K562 (cell line): ENCODE results near the gene CPHXL2. TPM values are rescaled to one million over a fixed set of nuclear protein-coding genes. Genes with fewer than 3 reads are reported as not detected.
A peak's percentile ranks its signal among the peaks of the same experiment; 100 is the strongest.

ENCODE experiments used
- ATF3 ChIP-seq, 2 experiments: fragments of 450-650 bp in 1 of 2; sonication (generic) in 1 of 2; formaldehyde crosslinking in 1 of 2; IDR thresholded peaks in 1 of 2; conservative IDR thresholded peaks in 1 of 2; 2 replicates each; pipeline versions ENCODE4 v1.6.1 to v1.8.1; 2016 to 2023; ENCODE audit warnings: mild to moderate bottlenecking in 2 of 2, moderate library complexity in 2 of 2, inconsistent platforms in 1 of 2, missing genetic modification reagents in 1 of 2
- BCOR ChIP-seq: fragments of 450-650 bp; IDR thresholded peaks from 2 replicates; pipeline ENCODE4 v1.6.1; 2016
- CCNT2 ChIP-seq: IDR thresholded peaks from 2 replicates; pipeline ENCODE4 v1.6.1; 2011; ENCODE audit warnings: borderline replicate concordance, low read depth, mild to moderate bottlenecking, moderate library complexity, mixed read lengths, low read length; ENCODE audit not compliant: insufficient read length; ENCODE audit errors: extremely low read depth
- CHD7 ChIP-seq: fragments of 200-600 bp; sonication (generic); IDR thresholded peaks from one replicate; pipeline ENCODE4 v1.6.1; 2012; ENCODE audit warnings: mild to moderate bottlenecking, low read depth, low read length, inconsistent platforms
- EP300 ChIP-seq: IDR thresholded peaks from 2 replicates; pipeline ENCODE4 v1.6.1; 2012; ENCODE audit warnings: low read length, improper control_type of control experiment
- ETS2 ChIP-seq: IDR thresholded peaks from 2 replicates; pipeline ENCODE4 v1.6.1; 2016; ENCODE audit warnings: borderline replicate concordance, missing genetic modification characterization, mild to moderate bottlenecking, moderate library complexity, missing compliant biosample characterization; ENCODE audit not compliant: poor library complexity, severe bottlenecking
- ETV1 ChIP-seq: fragments of 450-650 bp; conservative IDR thresholded peaks from 2 replicates; pipeline ENCODE4 v1.6.1; 2016; ENCODE audit warnings: missing genetic modification characterization, control low read depth, low read depth, missing compliant biosample characterization
- GATA2 ChIP-seq: sonication (generic); formaldehyde crosslinking; IDR thresholded peaks from 2 replicates; pipeline ENCODE4 v1.4.0; 2020; ENCODE audit warnings: mild to moderate bottlenecking, missing genetic modification reagents
- HMBOX1 ChIP-seq: sonication (generic); IDR thresholded peaks from 2 replicates; pipeline ENCODE4 v1.6.1; 2016
- NEUROD1 ChIP-seq: fragments of 150-350 bp; IDR thresholded peaks from 2 replicates; pipeline ENCODE4 v1.6.1; 2014; ENCODE audit warnings: borderline replicate concordance, low read length, low read depth; ENCODE audit not compliant: partially characterized antibody
- NFE2L1 ChIP-seq: fragments of 450-650 bp; IDR thresholded peaks from 2 replicates; pipeline ENCODE4 v1.6.1; 2016; ENCODE audit warnings: missing genetic modification characterization, low read depth, mild to moderate bottlenecking, missing compliant biosample characterization, moderate library complexity, borderline replicate concordance
- SNAPC5 ChIP-seq: fragments of 250-450 bp; sonication (Bioruptor Pico); IDR thresholded peaks from 2 replicates; pipeline ENCODE4 v1.8.0; 2021; ENCODE audit warnings: moderate library complexity, mild to moderate bottlenecking, inconsistent platforms
- STAT5B ChIP-seq: fragments of 250-450 bp; sonication (Bioruptor Pico); IDR thresholded peaks from 2 replicates; pipeline ENCODE4 v1.8.0; 2021; ENCODE audit warnings: mild to moderate bottlenecking, inconsistent platforms
- TAL1 ChIP-seq: fragments of 450-650 bp; IDR thresholded peaks from 2 replicates; pipeline ENCODE4 v1.6.1; 2016; ENCODE audit warnings: mild to moderate bottlenecking
- polyA plus RNA-seq, 8 experiments: library from polyadenylated mRNA; depleted of rRNA in 4 of 8; stranded (reverse) in 5 of 8; unstranded in 3 of 8; fragments of >200 nt; fragmentation: Nextera tagmentation in 2 of 8; fragmentation: Illumina TruSeq in 1 of 8; extraction: Ambion mirVana in 2 of 8; extraction: Trizol in 1 of 8; gene quantifications; 2 replicates each; pipeline versions ENCODE4 v1.2.1 to v1.2.3, GENCODE V29; 2011 to 2014; ENCODE audit warnings: inconsistent platforms in 1 of 8, missing spikeins in 1 of 8
- total RNA-seq, 7 experiments: library from RNA; depleted of rRNA in 6 of 7; stranded (reverse); fragments of >200 nt in 6 of 7; fragmentation: Illumina TruSeq in 2 of 7; extraction: Trizol in 2 of 7; gene quantifications; 2 replicates each; pipeline versions ENCODE4 v1.2.1 to v1.2.3, GENCODE V29; 2011 to 2021; ENCODE audit warnings: low replicate concordance in 1 of 7

CPHXL2 gene
- total and polyA plus RNA-seq, 9 of the 15 experiments (the other 6 are each of a cell fraction or from before 2014, with no cell fraction given), result not detected

- peak; percentile 70 for TF ChIP-seq CCNT2
- TF ChIP-seq SNAPC5 (CRISPR knock-in tag), result no peak
- TF ChIP-seq NFE2L1 (tag), result no peak
- peak; percentile 49 for TF ChIP-seq NEUROD1
- TF ChIP-seq EP300, result peak; percentile 77
- TF ChIP-seq STAT5B (CRISPR knock-in tag), result no peak
- peak; percentile 93 for TF ChIP-seq HMBOX1
- peak; percentile 75 for TF ChIP-seq BCOR
- TF ChIP-seq ATF3 (IDR thresholded peaks at IDR 0.05), result peak; percentile 97
- TF ChIP-seq ATF3 (CRISPR knock-in tag; conservative IDR thresholded peaks at IDR 0.05), result no peak
- TF ChIP-seq ETV1 (tag), result peak; percentile 60; the same call in 1 of the 2 replicates
- no peak for TF ChIP-seq ETS2 (tag)
- no peak for TF ChIP-seq CHD7
- peak; percentile 81 for TF ChIP-seq TAL1
- peak; percentile 43; the same call in 1 of the 2 replicates for TF ChIP-seq GATA2 (CRISPR knock-in tag)
These were observed 51.9 kb downstream of the CPHXL2 start (continued) for GRCh38 chr16:75624921-75625334.
